Gastrocnemius medialis (tissue), 4 donors: ENCODE measurements around the gene GUCY1A1.

Source experiments
- CTCF ChIP-seq, 5 experiments: fragments of 450-650 bp in 3 of 5; fragments of 200-600 bp in 2 of 5; sonication (generic) in 2 of 5; IDR thresholded peaks in 4 of 5; conservative IDR thresholded peaks in 1 of 5; 1 replicate in 4 of 5; 2 replicates in 1 of 5; pipeline ENCODE4 v1.5.1; 2016 to 2019; ENCODE audit warnings: antibody characterized with exemption in 5 of 5, mild to moderate bottlenecking in 3 of 5, moderate library complexity in 3 of 5
- POLR2A ChIP-seq, 2 donors: fragments of 450-650 bp; IDR thresholded peaks; one replicate each; pipeline ENCODE4 v1.6.1; 2017; ENCODE audit warnings: antibody characterized with exemption in 2 of 2, mild to moderate bottlenecking in 2 of 2, moderate library complexity in 2 of 2

- TF ChIP-seq CTCF (IDR thresholded peaks at IDR 0.05 in 4 of 5, conservative IDR thresholded peaks at IDR 0.05 in 1 of 5): no peak
- no peak for TF ChIP-seq POLR2A (IDR thresholded peaks at IDR 0.05)
These were observed 46.2 kb downstream of the GUCY1A1 start for GRCh38 chr4:155712846-155713245.
